Measurements from ENCODE around the gene CDKL2.

CDKL2 gene

GRCh38 chr4:75561789-75562188 lies 68.5 kb downstream of the CDKL2 start:
- H3K4me3 ChIP-seq (replicated peaks in 1 of 2; ENCODE audit: low read depth in 2 of 2, low read length in 2 of 2): no peak overlapping the region
- peak; percentile 8 to 16 for DNase-seq (ENCODE audit: low read depth in 2 of 2)
- no peak for TF ChIP-seq CTCF (IDR thresholded peaks at IDR 0.05; ENCODE audit: low read depth, low read length)

GRCh38 chr4:75557696-75558095 lies 72.6 kb downstream of the CDKL2 start:
- TF ChIP-seq CTCF (IDR thresholded peaks at IDR 0.05; ENCODE audit: low read depth, low read length): no peak
- no peak overlapping the region for H3K4me3 ChIP-seq (replicated peaks in 1 of 2; ENCODE audit: low read depth in 2 of 2, low read length in 2 of 2)
- no peak for DNase-seq (ENCODE audit: low read depth in 2 of 2)

GRCh38 chr4:75555294-75556164 lies 74.8 kb downstream of the CDKL2 start, which contains the start of gene ODAPH:
Gene ODAPH, plus strand, starts transcription at chr4:75556066. Its CDS starts 17 bp downstream, at chr4:75556083.
- TF ChIP-seq CTCF (IDR thresholded peaks at IDR 0.05; ENCODE audit: low read depth, low read length): no peak
- no peak within 1 kb of the TSS for H3K4me3 ChIP-seq (replicated peaks in 1 of 2; ENCODE audit: low read depth in 2 of 2, low read length in 2 of 2)
- DNase-seq (ENCODE audit: low read depth in 2 of 2): peak in 1 of 2 donors; percentile 40

- DNase-seq (ENCODE audit: low read depth in 2 of 2): no peak
- no peak for TF ChIP-seq CTCF (IDR thresholded peaks at IDR 0.05; ENCODE audit: low read depth, low read length)
- H3K4me3 ChIP-seq (replicated peaks in 1 of 2; ENCODE audit: low read depth in 2 of 2, low read length in 2 of 2): no peak overlapping the region
Observed at GRCh38 chr4:75552452-75552851, 77.9 kb downstream of the CDKL2 start.

- H3K4me3 ChIP-seq (replicated peaks in 1 of 2; ENCODE audit: low read depth in 2 of 2, low read length in 2 of 2): no peak overlapping the region
- no peak for DNase-seq (ENCODE audit: low read depth in 2 of 2)
- no peak for TF ChIP-seq CTCF (IDR thresholded peaks at IDR 0.05; ENCODE audit: low read depth, low read length)
Observed at GRCh38 chr4:75549019-75549418, 81.3 kb downstream of the CDKL2 start.

GRCh38 chr4:75547647-75548387 lies 82.5 kb downstream of the CDKL2 start:
- peak; percentile 54 to 71 for DNase-seq (ENCODE audit: low read depth in 2 of 2)
- TF ChIP-seq CTCF (IDR thresholded peaks at IDR 0.05; ENCODE audit: low read depth, low read length): no peak

More at GRCh38 chr4:75547647-75548387, 82.5 kb downstream of the CDKL2 start:
- H3K4me3 ChIP-seq (replicated peaks in 1 of 2; ENCODE audit: low read depth in 2 of 2, low read length in 2 of 2): no peak overlapping the region
